ENCODE data around the gene PRPSAP1.
"Not testable (repeated sequence)": the region's sequence is repeated elsewhere in the genome, so short reads cannot be mapped to it uniquely, and the experiment has no call there.

PRPSAP1 gene

DNA sequence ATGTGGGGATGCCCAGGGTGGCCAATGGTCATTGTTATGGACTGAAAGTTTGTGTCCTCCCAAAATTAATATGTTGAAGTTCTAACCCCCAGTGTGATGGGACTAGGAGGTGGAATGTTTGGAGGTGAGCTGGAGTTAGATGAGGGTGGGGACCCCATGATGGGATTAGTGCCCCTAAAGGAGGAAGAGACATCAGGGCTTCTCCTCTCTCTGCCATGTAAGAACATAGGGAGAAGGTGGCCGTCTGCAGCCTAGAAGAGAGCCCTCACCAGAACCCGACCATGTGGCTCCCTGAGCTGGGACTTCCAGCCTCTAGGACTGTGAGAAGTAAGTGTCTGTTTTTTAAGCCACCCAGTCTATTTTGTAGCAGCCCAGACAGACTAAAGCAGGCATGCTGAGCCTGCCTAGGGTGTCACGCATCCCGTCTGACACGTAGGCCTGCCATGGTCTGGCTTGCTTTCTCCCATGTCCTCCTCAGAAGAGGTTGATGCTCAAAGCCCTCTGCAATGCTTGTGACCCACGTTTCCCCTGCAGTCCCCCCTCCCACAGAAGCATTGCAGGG is 4.0 kb upstream of the PRPSAP1 start:
- no peak for DNase-seq

DNA sequence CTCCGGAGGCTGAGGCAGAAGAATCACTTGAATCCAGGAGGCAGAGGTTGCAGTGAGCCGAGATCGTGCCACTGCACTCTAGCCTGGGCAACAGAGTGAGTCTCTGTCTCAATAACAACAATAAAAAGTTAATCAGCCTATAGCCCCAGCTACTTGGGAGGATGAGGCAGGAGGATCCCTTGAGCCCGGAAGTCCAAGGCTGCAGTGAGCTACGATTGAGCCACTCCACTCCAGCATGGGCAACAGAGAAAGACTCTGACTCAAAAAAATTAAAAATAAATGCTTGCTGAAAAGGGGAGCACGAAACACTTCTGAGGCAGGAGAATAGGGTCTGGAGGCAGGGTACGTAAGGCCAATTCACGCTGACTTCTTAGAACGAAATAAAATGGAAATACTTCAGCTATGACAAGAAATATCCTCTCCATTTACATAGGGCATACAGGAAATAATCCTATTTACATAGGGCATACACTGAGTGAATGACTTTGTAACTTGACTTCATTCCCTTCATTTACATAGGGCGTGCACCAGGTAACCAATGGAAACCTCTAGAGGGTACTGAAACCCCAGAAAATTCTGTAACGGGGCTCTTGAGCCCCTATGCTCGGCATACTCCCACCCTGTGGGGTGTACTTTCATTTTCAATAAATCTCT is 3.2 kb upstream of the PRPSAP1 start:
- no peak for DNase-seq

DNA sequence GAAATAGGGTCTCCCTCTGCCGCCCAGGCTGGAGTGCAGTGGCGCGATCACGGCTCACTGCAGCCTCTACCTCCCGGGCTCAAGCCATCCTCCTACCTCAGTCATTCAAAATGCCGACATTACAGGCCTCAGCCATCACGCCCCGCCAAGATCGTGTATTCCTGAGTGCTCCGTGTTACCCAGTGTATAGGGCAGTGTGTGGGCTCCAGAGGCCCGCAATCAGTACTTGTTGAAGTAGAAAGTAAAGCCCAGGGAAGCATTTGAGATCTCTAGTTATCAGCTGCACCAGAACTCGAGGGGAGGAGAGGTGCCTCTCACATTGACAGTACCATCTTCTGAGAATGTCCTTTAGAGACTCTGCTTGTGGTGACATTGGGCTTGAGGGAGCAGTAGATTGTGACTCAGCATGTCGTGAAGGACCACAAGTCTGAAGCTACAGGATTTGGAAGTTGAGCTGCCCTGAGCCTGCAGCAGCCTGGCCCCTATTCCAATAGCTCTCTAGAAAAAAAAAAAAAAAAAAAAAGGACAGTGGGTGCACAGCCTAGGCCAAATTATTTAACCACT is 1.1 kb upstream of the PRPSAP1 start:
- no peak for DNase-seq

DNA sequence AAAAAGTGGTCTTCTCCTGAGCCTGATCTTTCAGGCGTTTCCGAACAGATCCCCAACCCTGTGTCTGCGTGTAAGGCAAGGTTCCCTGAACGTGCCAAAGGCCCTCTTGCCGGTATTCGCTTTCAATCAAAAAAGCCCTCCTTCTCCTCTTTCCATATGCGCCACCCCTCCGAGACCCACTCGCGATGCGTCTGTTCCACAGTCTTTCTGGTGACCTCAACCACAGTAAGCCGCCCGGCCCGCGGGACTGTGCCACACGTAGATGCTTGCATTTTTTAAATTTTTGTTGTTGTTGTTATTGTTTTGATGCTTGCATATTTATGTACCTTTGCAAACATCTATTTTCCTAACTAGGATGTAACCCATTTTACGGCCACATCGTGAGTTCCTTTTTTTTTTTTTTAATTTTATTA is 607 bp upstream of the PRPSAP1 start:
- no peak for DNase-seq

DNA sequence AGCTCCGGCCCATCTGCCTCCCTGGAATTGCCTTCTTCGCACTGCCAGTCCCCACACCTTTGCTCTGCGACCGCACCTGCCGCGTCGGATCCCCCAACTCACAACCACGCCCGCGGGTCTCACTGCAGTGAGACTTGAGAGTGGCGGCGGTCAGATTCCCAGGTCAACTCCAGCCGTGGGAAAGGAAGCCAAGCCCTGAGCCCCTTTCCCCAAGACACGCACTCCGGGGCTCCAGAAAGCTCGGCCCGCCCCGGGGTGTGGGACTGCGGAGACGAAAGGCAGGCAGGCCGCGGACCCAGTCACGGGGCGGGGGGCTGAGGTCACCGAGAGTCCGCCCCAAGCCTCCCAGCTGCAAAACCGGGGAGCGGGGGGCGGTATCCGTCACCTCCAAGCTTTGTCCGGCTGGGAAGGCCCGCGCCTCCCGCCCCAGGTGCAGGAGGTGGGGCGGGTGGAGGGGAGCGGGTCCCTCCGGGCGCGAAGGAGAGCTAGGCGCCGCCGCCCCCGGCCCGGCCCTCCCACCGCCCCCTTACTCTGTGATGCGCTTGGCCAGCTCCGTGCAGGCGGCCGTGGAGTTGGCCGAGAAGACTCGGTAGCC is 615 bp downstream of the PRPSAP1 start:
- no peak for DNase-seq

DNA sequence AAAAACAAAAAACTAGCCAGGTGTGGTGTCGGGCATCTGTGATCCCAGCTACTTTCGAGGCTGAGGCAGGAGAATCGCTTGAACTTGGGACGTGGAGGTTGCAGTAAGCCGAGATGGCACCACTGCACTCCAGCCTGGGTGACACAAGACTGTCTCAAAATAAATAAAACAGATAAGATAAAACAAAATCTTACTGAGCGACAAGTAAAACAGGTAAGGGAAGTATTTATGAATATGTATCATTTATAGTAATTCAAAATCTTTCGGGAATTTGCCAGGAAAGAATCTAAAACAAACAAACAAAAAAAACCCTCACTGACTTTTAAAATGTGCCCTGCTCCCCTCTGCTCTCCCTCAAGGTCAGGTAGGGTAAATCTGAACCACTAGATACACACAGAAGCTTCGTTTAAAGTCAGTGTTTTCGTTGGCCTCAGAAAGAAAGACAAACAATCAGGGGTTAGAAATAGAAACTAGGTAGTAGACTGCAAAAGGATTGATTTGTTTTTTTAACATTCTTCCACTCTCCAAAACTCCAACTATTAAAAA is 2.1 kb downstream of the PRPSAP1 start:
- DNase-seq: no peak

DNA sequence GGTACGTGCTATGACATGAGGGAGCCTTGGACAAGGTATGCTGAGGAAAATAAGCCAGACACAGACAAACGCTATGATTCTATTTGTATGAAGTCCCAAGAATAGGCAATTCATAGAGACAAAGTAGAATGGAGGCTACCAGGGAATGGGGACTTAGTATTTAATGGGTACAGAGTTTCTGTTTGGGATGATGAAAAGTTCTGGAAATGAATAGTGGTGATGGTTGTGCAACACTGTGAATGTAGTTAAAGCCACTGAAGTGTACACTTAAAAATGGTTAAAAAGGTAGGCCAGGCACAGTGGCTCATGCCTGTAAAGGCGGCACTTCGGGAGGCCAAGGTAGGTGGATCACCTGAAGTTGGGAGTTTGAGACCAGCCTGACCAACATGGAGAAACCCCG is 3.3 kb downstream of the PRPSAP1 start:
- DNase-seq: no peak

DNA sequence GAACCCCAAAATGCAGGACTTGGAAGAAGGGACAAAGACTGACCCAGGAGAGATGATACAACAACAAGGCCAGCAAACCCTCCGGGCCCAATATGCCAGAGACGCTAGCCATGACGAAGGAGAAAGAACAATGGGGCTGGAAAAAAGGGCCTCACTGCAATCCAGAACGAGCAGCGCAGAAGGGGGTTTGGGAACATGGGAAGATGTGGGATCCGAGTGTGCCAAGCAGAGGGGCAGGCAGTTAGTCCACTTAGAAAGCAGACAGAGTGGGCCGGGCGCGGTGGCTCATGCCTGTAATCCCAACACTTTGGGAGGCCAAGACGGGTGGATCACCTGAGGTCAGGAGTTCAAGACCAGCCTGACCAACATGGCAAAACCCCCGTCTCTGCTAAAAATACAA is 6.8 kb downstream of the PRPSAP1 start:
- DNase-seq: not testable (repeated sequence)

DNA sequence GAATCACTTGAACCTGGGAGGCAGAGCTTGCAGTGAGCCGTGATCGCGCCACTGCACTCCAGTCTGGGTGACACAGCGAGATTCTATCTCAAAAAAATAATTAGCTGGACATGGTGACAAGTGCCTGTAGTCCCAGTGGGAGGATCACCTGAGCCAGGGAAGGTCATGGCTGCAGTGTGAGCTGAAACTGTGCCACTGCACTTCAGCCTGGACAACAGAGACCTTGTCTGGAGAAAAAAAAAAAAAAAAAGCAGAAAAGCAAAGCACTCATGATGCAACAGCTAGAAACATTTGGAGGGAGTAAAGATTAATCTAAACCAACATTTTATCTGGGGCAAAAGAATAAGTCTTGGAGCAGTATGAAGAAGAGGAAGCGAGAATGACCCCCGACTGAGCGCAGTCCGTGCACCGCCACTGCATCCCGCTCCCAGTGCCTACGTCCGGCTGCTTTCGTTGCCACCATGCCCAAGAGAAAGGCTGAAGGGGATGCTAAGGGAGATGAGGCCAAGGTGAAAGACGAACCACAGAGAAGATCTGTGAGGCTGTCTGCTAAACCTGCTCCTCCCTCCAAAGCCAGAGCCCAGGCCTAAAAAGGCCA is 8.2 kb downstream of the PRPSAP1 start:
- DNase-seq: no peak

DNA sequence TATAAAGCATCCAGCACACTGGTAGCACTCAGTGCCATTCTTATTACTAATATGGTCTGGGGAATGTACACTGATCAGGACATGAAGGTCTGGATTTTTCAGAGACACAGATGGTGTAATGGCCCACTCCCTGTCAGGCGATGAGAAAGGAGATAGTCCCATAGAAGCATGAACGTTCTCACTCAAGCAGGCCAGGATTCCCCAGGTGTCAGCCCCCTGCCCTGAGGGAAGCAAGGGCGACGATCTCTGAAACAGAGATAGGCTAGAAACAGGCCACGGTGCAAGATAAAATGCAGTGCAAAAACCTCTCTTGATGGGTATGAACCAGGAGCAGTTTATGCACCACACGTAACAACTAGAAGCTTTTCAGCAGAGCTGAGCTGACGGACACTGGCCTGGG is 10.6 kb downstream of the PRPSAP1 start:
- DNase-seq: no peak

DNA sequence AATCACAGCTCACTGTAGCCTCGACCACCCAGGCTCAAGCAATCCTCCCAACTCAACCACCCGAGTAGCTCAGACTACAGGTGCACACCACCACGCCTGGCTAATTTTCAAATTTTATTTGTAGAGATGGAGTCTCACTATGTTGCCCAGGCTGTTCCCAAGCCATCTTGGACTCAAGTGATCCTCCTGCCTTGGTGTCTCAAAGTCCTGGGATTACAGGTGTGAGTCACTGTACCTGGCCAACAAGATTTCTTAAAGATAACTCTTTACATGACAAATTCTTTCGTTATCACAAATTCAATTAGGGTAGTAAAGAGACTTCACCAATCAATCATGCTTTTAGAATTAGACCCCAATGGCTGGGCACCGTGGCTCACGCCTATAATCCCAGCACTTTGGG is 12.4 kb downstream of the PRPSAP1 start:
- DNase-seq: no peak

DNA sequence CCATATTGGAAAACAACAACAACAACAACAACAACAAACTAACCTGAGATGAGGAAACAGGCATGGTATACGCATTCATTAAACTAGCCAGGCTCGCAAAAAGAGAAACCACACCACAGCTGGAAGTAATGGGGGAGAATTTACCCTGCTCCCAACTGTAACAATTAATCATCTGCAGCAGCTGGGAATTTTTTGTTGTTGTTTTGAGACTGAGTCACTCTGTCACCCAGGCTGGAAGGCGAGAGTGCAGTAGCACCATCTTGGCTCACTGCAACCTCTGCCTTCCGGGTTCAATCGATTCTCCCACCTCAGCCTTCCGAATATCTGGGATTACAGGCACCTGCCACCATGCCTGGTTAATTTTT is 16.3 kb downstream of the PRPSAP1 start:
- DNase-seq: no peak

DNA sequence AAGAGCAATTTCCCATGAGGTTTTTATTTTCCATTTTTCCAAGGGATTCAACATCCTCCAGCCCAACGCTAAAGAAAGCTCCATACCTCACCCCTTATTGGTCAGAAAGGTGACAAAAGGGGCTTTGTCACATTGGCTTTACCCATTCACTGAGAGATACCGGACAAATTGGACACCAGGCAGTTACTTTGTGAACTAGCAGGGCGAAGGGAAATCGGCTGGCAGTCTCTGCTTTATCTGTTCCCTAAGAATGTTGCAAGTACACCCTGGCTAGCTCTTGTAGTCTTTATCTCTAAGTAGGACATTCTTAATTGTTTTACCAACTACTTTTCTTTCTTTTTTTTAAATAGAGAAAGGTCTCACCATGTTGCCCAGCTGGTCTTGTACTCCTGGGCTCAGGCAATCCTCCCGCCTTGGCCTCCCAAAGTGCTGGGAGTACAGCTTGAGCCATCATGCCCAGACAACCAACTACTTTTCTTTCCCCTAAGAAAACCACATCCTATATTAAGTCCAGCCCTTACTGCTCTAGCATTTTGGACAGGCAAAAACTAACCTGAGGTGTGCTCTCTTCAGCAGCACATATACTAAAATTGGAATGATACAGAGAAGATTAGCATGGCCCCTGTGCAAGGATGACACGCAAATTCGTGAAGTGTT is 16.8 kb downstream of the PRPSAP1 start:
- no peak for DNase-seq

DNA sequence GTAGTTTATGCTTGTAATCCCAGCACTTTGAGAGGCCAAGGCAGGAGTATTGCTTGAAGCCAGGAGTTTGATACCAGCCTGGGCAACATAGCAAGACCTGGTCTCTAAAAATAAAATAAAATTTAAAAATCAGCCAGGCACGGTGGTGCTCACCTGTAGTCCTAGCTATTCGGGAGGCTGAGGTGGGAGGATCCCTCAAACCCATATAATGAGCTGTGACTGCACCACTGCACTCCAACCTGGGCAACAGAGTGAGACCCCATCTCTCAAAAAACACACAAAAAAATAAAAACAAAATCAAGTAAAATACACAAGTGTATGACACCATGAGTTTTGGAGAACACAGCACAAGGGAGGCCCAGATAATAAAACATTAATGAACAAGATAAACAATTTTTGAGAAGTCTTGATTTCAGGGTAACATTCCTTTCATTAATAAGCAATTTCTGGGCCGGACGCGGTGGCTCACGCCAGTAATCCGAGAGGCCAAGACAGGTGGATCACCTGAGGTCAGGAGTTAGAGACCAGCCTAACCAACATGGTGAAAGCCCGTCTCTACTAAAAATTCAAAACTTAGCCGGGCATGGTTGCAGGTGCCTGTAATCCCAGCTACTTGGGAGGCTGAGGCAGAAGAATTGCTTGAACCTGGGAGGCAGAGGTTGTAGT is 17.9 kb downstream of the PRPSAP1 start:
- DNase-seq: no peak

DNA sequence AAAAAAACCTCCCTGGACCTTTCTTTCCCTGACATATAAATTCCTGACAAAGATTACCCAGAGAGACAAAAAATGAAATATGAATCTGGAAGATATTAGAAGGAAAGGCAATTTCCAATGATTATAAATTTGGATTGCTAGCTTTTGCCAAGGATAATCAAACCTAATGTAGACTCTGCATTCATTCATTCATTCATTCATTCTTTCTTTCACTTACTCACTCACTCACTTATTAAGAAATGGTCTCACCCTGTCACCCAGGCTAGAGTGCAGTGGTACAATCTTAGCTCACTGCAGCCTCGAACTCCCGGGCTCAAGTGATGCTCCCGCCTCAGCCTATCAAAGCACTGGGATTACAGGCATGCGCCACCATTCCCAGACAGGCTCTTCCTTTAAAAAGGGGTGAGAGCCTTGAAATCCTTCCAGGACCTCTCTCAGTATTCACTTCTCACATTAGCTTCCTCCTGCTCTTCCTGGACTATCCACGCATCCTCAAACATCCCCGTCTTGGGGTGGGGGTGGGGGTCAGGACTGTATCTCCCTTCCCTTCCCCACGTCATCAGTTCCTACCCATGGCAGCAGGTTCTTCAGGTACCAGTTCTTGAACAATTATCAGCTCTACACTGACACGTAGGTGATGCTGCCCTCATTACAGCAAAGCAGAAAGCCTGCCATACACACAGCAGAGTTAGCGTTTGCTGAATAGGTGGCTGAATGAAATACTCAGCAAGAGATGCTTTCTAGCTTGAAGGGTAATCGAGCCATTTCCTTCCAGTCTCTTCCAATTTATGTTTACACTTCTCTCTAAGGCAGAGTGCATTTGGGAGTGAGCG is 19.8 kb downstream of the PRPSAP1 start:
- DNase-seq: no peak

DNA sequence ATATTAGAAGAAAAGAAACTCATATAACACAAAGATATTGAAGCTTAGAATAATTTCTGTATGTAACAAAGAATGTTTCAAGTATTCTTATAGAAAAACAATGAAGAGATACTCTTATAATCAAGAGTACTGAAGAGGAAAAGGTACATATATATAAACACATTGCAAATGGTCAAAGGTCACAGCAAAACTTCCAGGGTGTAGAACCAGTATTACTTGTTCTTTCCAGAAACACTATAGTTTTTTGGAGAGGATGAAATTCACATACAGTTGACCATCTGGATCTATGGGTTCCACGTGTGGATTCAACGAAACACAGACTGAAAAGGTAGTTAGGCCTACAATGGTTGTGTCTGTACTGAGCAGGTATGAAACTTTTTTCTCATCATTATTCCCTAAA is 22.6 kb downstream of the PRPSAP1 start:
- no peak for DNase-seq

DNA sequence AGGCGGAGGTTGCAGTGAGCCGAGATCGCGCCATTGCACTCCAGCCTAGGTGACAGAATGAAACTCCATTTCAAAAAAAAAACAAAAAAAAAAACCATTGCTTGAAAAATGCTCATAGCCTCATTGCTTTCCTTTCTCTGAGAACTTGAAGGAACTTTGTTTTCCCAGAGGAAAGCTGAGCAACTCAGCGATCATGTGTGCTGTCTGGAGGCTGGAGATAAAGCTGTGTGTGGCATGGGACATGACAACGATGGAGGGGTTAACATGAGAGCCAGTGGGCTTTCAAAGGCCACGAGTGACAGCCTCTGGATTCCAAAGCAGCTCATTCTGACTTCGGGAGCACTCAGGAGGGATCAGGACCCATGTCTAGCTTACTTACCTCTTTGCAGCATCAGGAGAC is 24.1 kb downstream of the PRPSAP1 start:
- no peak for DNase-seq

DNA sequence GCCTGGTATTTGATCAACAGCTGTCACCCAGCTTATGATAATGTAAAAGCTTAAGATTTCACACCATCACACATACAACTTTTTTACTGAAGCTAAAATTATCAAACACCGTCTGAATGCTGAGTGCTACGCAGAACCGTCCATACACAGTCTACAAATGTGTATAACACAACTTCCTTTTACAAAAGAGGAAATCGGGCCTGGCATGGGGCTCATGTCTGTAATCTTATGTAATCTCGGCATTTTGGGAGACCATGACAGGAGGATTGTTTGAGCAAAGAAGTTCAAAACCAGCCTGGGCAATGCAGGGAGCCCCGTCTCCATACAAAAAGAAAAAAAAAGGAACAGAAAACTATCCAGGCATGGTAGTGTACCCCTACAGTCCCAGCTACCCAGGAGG is 26.0 kb downstream of the PRPSAP1 start:
- peak; percentile 5 to 22 for DNase-seq

DNA sequence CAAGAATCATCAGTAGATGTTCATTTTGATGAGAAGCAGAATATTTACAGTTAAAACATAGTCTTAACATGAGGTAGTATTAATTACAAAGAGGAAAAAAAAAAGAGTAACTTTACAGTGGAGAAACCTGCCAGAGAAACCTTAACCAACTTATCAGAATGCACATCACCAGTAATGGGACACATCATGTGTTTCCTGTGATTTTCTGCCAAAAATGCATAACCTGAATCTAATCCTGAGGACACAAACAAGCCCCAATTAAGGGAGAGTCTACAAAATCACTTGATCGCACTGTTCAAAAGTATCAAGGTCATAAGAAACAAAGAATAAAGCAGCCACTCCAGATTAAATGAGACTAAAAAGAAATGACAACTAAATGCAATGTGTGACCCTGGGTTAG is 27.4 kb downstream of the PRPSAP1 start:
- DNase-seq: no peak

DNA sequence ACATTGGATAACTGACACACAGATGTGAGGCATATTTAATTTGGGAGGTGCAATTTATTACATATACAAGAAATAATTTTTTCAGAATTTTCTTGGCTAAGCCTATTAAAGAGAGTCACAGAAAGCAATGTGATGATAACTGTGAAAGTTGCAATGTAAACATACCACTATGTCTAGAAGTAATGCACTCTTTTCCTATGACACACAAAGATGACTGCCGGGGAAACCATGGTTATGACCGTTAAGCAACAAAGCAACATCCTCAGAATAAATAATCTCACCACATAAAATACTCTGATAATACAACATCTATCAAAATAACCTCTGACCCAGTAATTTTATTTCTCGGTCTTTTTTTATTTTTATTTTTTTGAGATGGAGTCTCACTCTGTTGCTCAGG is 35.1 kb downstream of the PRPSAP1 start:
- DNase-seq: no peak

DNA sequence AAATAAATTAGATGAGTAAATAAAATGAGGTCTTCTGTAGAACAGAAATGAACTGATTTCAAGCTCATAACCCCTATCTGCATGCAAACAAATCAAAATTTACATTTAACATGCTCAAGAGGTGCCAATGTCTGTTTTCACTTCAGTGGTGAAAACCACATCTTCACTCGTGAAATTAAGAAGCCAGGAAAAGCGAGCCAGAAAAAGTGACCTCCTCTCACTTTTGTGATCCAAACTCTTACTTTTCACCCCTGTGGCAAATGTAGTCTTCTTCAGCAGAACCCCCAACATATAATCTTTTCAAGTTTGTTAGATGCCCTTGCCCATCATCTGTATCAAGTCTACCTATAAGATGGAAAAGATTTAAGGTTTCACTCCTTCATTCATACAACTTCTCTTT is 36.2 kb downstream of the PRPSAP1 start:
- DNase-seq: no peak

Data from CD4-positive, alpha-beta T cell treated with Interferon alpha-2 for 1 hour (primary cell).